H1 (cell line): ENCODE results near the gene AGAP1. TPM values are rescaled to one million over a fixed set of nuclear protein-coding genes. Genes with fewer than 3 reads are reported as not detected.

Experiments used
- CTCF ChIA-PET: fragments of 300-600 bp; sonication (Branson Sonifier 250); formaldehyde crosslinking; loops from one replicate; lab custom pipeline; 2021; ENCODE audit not compliant: partially characterized antibody; lab: Charles Lee
- POLR2A ChIA-PET: fragments of 300-600 bp; sonication (Branson Sonifier 250); formaldehyde crosslinking; loops from one replicate; lab custom pipeline; 2021; ENCODE audit warnings: inconsistent platforms; ENCODE audit not compliant: partially characterized antibody; lab: Charles Lee
- DNase-seq, 2 experiments: peaks; one replicate each; pipeline versions ENCODE4 v3.0.0 to v3.0.0-alpha.2; 2010 to 2022; ENCODE audit warnings: low spot score in 2 of 2, low read depth in 1 of 2, mixed read lengths in 1 of 2
- FAIRE-seq: peaks from 2 replicates; lab custom pipeline; 2011; peaks lifted over from hg19 to GRCh38; lab: Jason Lieb, UNC
- H2AFZ ChIP-seq: 2 replicates; pipeline ENCODE4 v1.8.1; 2012; ENCODE audit warnings: low read length, inconsistent platforms
- H2AK5ac ChIP-seq: 2 replicates; pipeline ENCODE4 v1.6.1; 2013; ENCODE audit warnings: low read depth, low read length
- H2BK120ac ChIP-seq: replicated peaks from 2 replicates; pipeline ENCODE3; 2013; ENCODE audit warnings: low read depth, low read length, inconsistent platforms
- H2BK12ac ChIP-seq: 2 replicates; pipeline ENCODE4 v1.6.1; 2013; ENCODE audit warnings: low read depth, low read length
- H2BK15ac ChIP-seq: 2 replicates; pipeline ENCODE4 v1.6.1; 2013; ENCODE audit warnings: low read length
- H2BK20ac ChIP-seq: 2 replicates; pipeline ENCODE4 v1.6.1; 2013; ENCODE audit warnings: low read length
- H2BK5ac ChIP-seq: 2 replicates; pipeline ENCODE4 v1.6.1; 2013; ENCODE audit warnings: low read depth, low read length
- H3K14ac ChIP-seq: 2 replicates; pipeline ENCODE4 v1.6.1; 2013; ENCODE audit warnings: inconsistent platforms; ENCODE audit not compliant: insufficient read length
- H3K18ac ChIP-seq: 2 replicates; pipeline ENCODE4 v1.6.1; 2013; ENCODE audit warnings: low read length; ENCODE audit errors: extremely low read depth
- H3K23ac ChIP-seq: 2 replicates; pipeline ENCODE4 v1.6.1; 2013; ENCODE audit warnings: inconsistent platforms; ENCODE audit not compliant: insufficient read length
- H3K23me2 ChIP-seq: 2 replicates; pipeline ENCODE4 v1.6.1; 2013; ENCODE audit warnings: low read depth, low read length
- H3K27ac ChIP-seq: 2 replicates; pipeline ENCODE4 v1.6.1; 2011; ENCODE audit warnings: low read depth, low read length, inconsistent platforms
- H3K27me3 ChIP-seq, 4 experiments: replicated peaks in 1 of 4; 1 replicate in 1 of 4; 2 replicates in 3 of 4; pipeline versions ENCODE4 v1.6.1 to v1.8.1; 2011 to 2013; ENCODE audit warnings: low read length in 3 of 4, mild to moderate bottlenecking in 3 of 4, inconsistent platforms in 2 of 4, mixed read lengths in 2 of 4, moderate library complexity in 1 of 4; ENCODE audit not compliant: control insufficient read depth in 3 of 4, insufficient read depth in 3 of 4; ENCODE audit errors: extremely low read depth in 1 of 4
- H3K36me3 ChIP-seq, 4 experiments: 2 replicates each; pipeline versions ENCODE4 v1.6.1 to v1.8.1; 2011 to 2013; ENCODE audit warnings: mild to moderate bottlenecking in 4 of 4, low read length in 3 of 4, moderate library complexity in 2 of 4, control low read depth in 1 of 4, inconsistent platforms in 1 of 4; ENCODE audit not compliant: insufficient read depth in 4 of 4, control insufficient read depth in 2 of 4
- H3K4ac ChIP-seq: replicated peaks from 2 replicates; pipeline ENCODE3; 2013; ENCODE audit warnings: low read length, low read depth, mixed read lengths, inconsistent platforms; ENCODE audit not compliant: insufficient read length
- H3K4me1 ChIP-seq, 4 experiments: replicated peaks in 1 of 4; 1 replicate in 1 of 4; 2 replicates in 3 of 4; pipeline versions ENCODE4 v1.6.1 to v1.8.1; 2011 to 2013; ENCODE audit warnings: low read length in 3 of 4, inconsistent platforms in 2 of 4, mixed read lengths in 1 of 4; ENCODE audit not compliant: insufficient read depth in 4 of 4, control insufficient read depth in 3 of 4
- H3K4me2 ChIP-seq, 2 experiments: 2 replicates each; pipeline versions ENCODE4 v1.6.1 to v1.8.1; 2011 to 2013; ENCODE audit warnings: low read depth in 2 of 2, low read length in 2 of 2, control low read depth in 1 of 2, inconsistent platforms in 1 of 2, mild to moderate bottlenecking in 1 of 2; ENCODE audit not compliant: insufficient read depth in 1 of 2
- H3K4me3 ChIP-seq, 4 experiments: fragments of 200-600, 300-600 bp in 1 of 4; sonication (generic), shearing (Covaris generic), sonication (Bioruptor Twin) in 1 of 4; 2 replicates each; pipeline versions ENCODE4 v1.5.1 to v1.8.1; 2011 to 2016; ENCODE audit warnings: low read length in 4 of 4, low read depth in 3 of 4, control low read depth in 2 of 4, inconsistent platforms in 2 of 4, mild to moderate bottlenecking in 2 of 4, mixed read lengths in 1 of 4, moderate library complexity in 1 of 4; ENCODE audit not compliant: insufficient read depth in 2 of 4; ENCODE audit errors: extremely low read depth in 1 of 4
- H3K56ac ChIP-seq: replicated peaks from 2 replicates; pipeline ENCODE3; 2013; ENCODE audit warnings: low read depth, mild to moderate bottlenecking, mixed read lengths, low read length, inconsistent platforms; ENCODE audit not compliant: insufficient read length
- H3K79me1 ChIP-seq: 2 replicates; pipeline ENCODE4 v1.6.1; 2013; ENCODE audit warnings: low read depth, low read length, control low read depth
- H3K79me2 ChIP-seq, 2 experiments: 2 replicates each; pipeline versions ENCODE4 v1.6.1 to v1.8.1; 2012 to 2013; ENCODE audit warnings: low read length in 2 of 2, mild to moderate bottlenecking in 2 of 2, inconsistent platforms in 1 of 2; ENCODE audit not compliant: insufficient read depth in 2 of 2, control insufficient read depth in 1 of 2
- H3K9ac ChIP-seq, 4 experiments: replicated peaks in 1 of 4; 1 replicate in 1 of 4; 2 replicates in 3 of 4; pipeline versions ENCODE4 v1.6.1 to v1.8.1; 2011 to 2013; ENCODE audit warnings: low read depth in 3 of 4, low read length in 3 of 4, control low read depth in 2 of 4, mild to moderate bottlenecking in 2 of 4, moderate library complexity in 2 of 4, inconsistent platforms in 1 of 4; ENCODE audit errors: extremely low read depth in 1 of 4
- H3K9me3 ChIP-seq, 2 experiments: 2 replicates each; pipeline versions ENCODE4 v1.6.1 to v1.8.1; 2012 to 2013; ENCODE audit warnings: mild to moderate bottlenecking in 2 of 2, moderate library complexity in 2 of 2, control low read depth in 1 of 2, inconsistent platforms in 1 of 2, low read depth in 1 of 2, low read length in 1 of 2, mixed read lengths in 1 of 2; ENCODE audit not compliant: insufficient read depth in 2 of 2
- H4K20me1 ChIP-seq, 2 experiments: replicated peaks in 1 of 2; 2 replicates each; pipeline versions ENCODE3 to v1.8.1; 2011 to 2013; ENCODE audit warnings: inconsistent platforms in 2 of 2, low read length in 2 of 2, mild to moderate bottlenecking in 1 of 2; ENCODE audit not compliant: insufficient read depth in 2 of 2, control insufficient read depth in 1 of 2
- H4K5ac ChIP-seq: 2 replicates; pipeline ENCODE4 v1.6.1; 2013; ENCODE audit warnings: low read length, low read depth, mixed read lengths, inconsistent platforms; ENCODE audit not compliant: insufficient read length
- H4K8ac ChIP-seq: 2 replicates; pipeline ENCODE4 v1.8.0; 2013; ENCODE audit warnings: mild to moderate bottlenecking, moderate library complexity, low read length, inconsistent platforms; ENCODE audit not compliant: insufficient read depth; ENCODE audit errors: extremely low read depth
- H4K91ac ChIP-seq: replicated peaks from 2 replicates; pipeline ENCODE3; 2013; ENCODE audit warnings: low read length, mixed read lengths, inconsistent platforms; ENCODE audit not compliant: insufficient read length
- ASH2L ChIP-seq: fragments of 200-600, 300-600 bp; sonication (generic); IDR thresholded peaks from one replicate; pipeline ENCODE4 v1.7.1; 2017; ENCODE audit warnings: low read length
- ATF2 ChIP-seq: IDR thresholded peaks from 2 replicates; pipeline ENCODE4 v1.6.1; 2012; ENCODE audit warnings: low read length, inconsistent platforms
- BRCA1 ChIP-seq: IDR thresholded peaks from 2 replicates; pipeline ENCODE4 v1.6.1; 2012; ENCODE audit warnings: low read depth, low read length, improper control_type of control experiment
- GABPA ChIP-seq: IDR thresholded peaks from 2 replicates; pipeline ENCODE4 v1.6.1; 2011; ENCODE audit warnings: mild to moderate bottlenecking, low read length, moderate library complexity, borderline replicate concordance; ENCODE audit not compliant: insufficient read depth
- HDAC6 ChIP-seq: IDR thresholded peaks from one replicate; pipeline ENCODE4 v1.7.1; 2012; ENCODE audit warnings: low read depth, mild to moderate bottlenecking, inconsistent platforms, low read length, moderate library complexity
- JUND ChIP-seq: IDR thresholded peaks from 2 replicates; pipeline ENCODE4 v1.6.1; 2011; ENCODE audit warnings: mild to moderate bottlenecking, improper control_type of control experiment, low read length
- PHF8 ChIP-seq: fragments of 200-600 bp; sonication (generic); conservative IDR thresholded peaks from 2 replicates; pipeline ENCODE4 v1.7.1; 2012; ENCODE audit warnings: low read depth, mild to moderate bottlenecking, inconsistent platforms, low read length, moderate library complexity
- SIRT6 ChIP-seq: IDR thresholded peaks from one replicate; pipeline ENCODE4 v1.7.1; 2012; ENCODE audit warnings: low read length, inconsistent platforms
- TBP ChIP-seq: IDR thresholded peaks from 2 replicates; pipeline ENCODE4 v1.6.1; 2011; ENCODE audit warnings: low read depth, low read length, improper control_type of control experiment
- WGBS, 2 experiments: shearing (Covaris generic) in 1 of 2; methylation state at CpG; one replicate each; pipeline versions ENCODE4 v1.1.6 to v1.1.7; 2013 to 2015; ENCODE audit warnings: low lambda C conversion rate in 2 of 2, mixed read lengths in 2 of 2, inconsistent platforms in 1 of 2, low coverage in 1 of 2, missing lambda C conversion rate in 1 of 2; ENCODE audit not compliant: insufficient replicate concordance in 2 of 2, insufficient coverage in 1 of 2, insufficient read length in 1 of 2; ENCODE audit errors: extremely low coverage in 1 of 2, missing lambda C conversion rate in 1 of 2; 5-methylcytosine and 5-hydroxymethylcytosine counted together
- polyA plus RNA-seq, 7 experiments: library from polyadenylated mRNA; depleted of rRNA in 3 of 7; stranded (reverse) in 5 of 7; unstranded in 2 of 7; fragments of >200 nt in 5 of 7; fragments of 200-250 nt in 2 of 7; gene quantifications; 1 replicate in 5 of 7; 2 replicates in 1 of 7; 4 replicates in 1 of 7; pipeline versions ENCODE4 v1.2.1 to v1.2.3, GENCODE V29; 2011 to 2013; ENCODE audit warnings: missing spikeins in 2 of 7, mixed read lengths in 2 of 7
- total RNA-seq: library from RNA; stranded (reverse); fragmentation: NEBNext Ultra II Directional; extraction: Animal tissue kit (Norgen Biotek cat#: 25700); gene quantifications from 2 replicates; pipeline ENCODE4 v1.2.1, GENCODE V29; 2021
- TF ChIP-seq, protein P1 (sequence below), 3 experiments: IDR thresholded peaks; 1 replicate in 2 of 3; 2 replicates in 1 of 3; pipeline versions ENCODE4 v1.5.1 to v1.6.1; 2011; ENCODE audit warnings: low read length in 3 of 3, mild to moderate bottlenecking in 3 of 3, inconsistent platforms in 2 of 3, low read depth in 1 of 3, moderate library complexity in 1 of 3; ENCODE audit not compliant: insufficient read depth in 1 of 3; ENCODE audit errors: control extremely low read depth in 1 of 3

The AGAP1 gene
- total and polyA plus RNA-seq, 2 of the 8 experiments (the other 6 are each of a cell fraction or from before 2014, with no cell fraction given), result 18.1 to 39.4 TPM

DNA sequence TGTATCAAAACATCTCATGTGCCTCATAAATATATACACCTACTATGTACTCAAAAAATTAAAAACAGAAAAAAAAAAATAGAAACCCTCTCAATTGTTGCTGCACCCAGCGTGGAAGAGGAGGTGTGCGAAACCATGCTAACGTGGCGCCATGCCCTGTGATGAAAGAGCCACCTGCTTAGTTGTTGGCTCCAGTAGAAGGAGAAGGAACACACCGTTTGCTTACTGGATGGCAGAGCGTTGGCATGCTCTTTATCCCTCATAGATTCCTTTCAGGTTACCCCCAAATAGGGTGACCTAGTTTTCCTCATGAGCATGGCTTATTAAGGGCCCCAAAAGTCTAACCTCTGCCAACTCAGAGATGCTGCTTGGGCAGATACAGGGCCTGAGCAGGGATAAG, 332.1 kb downstream of the AGAP1 start:
- Histone ChIP-seq H3K4me3 (no peak overlapping the region), H3K9me3 (no peaks in the 10 kb centered on the region), H3K18ac (no peak overlapping the region), H4K20me1 (no peaks in the 10 kb centered on the region), H3K23ac (no peak overlapping the region), H3K9ac (no peak overlapping the region), H4K91ac (no peak overlapping the region), H3K27me3 (0 out of 7 replicates have a peak, but pooled peaks cover 0 to 2% (median 0%) of the 10 kb centered on the region in 4 experiments), H3K79me2 (no peaks in the 10 kb centered on the region), H3K4me1 (no peaks in the 10 kb centered on the region; a peak in 1 of 7 replicates), H2BK5ac (no peak overlapping the region), H2BK120ac (no peak overlapping the region), H3K4me2 (no peak overlapping the region), H4K5ac (no peak overlapping the region), H3K56ac (no peak overlapping the region), H3K27ac (no peak overlapping the region), H2BK12ac (no peak overlapping the region), H3K14ac (no peak overlapping the region), H3K23me2 (no peaks in the 10 kb centered on the region; the same call in 1 of the 2 replicates), H2BK20ac (no peak overlapping the region), H3K79me1 (no peaks in the 10 kb centered on the region; the same call in 1 of the 2 replicates), H2AFZ (no peak overlapping the region), H4K8ac (no peak overlapping the region), H3K36me3 (peaks cover 0 to 3% (median under 1%) of the 10 kb centered on the region in 4 experiments; a peak in 2 of 8 replicates), H3K4ac (no peak overlapping the region), H2AK5ac (no peak overlapping the region), H2BK15ac (no peak overlapping the region)
- no peak for FAIRE-seq
- ChIA-PET CTCF (no interaction called here), POLR2A (no interaction called here)
- DNase-seq, result no peak
- 89% methylated on average over 6 of the region's 6 CpGs; no CpG with 5 or more reads in 1 of the 2 experiments for WGBS, 2 experiments
- TF ChIP-seq HDAC6 (no peak), BRCA1 (no peak), PHF8 (no peak), TBP (no peak), ATF2 (no peak), SIRT6 (no peak), GABPA (no peak), JUND (no peak), ASH2L (no peak)
- TF ChIP-seq, protein P1, sequence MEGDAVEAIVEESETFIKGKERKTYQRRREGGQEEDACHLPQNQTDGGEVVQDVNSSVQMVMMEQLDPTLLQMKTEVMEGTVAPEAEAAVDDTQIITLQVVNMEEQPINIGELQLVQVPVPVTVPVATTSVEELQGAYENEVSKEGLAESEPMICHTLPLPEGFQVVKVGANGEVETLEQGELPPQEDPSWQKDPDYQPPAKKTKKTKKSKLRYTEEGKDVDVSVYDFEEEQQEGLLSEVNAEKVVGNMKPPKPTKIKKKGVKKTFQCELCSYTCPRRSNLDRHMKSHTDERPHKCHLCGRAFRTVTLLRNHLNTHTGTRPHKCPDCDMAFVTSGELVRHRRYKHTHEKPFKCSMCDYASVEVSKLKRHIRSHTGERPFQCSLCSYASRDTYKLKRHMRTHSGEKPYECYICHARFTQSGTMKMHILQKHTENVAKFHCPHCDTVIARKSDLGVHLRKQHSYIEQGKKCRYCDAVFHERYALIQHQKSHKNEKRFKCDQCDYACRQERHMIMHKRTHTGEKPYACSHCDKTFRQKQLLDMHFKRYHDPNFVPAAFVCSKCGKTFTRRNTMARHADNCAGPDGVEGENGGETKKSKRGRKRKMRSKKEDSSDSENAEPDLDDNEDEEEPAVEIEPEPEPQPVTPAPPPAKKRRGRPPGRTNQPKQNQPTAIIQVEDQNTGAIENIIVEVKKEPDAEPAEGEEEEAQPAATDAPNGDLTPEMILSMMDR (IDR thresholded peaks at IDR 0.05; ENCODE audit: control extremely low read depth in 1 of 3, insufficient read depth in 1 of 3, low read depth in 1 of 3, low read length in 3 of 3), result no peak
